HG02885 (cell line): ENCODE data around the gene CLCN3.
"Not testable (repeated sequence)": the region's sequence is repeated elsewhere in the genome, so short reads cannot be mapped to it uniquely, and the experiment has no call there.

ENCODE experiments used
- ATAC-seq: cut with Tn5 transposase; IDR thresholded peaks from one replicate; pipeline ENCODE4 v1.9.1; 2021; ENCODE audit warnings: mild to moderate bottlenecking; ENCODE audit not compliant: unreplicated experiment, poor library complexity

Gene CLCN3

GRCh38 chr4:169616846-169617245, 3.5 kb upstream of the CLCN3 start:
- no peak for ATAC-seq

GRCh38 chr4:169617306-169617705, 3.1 kb upstream of the CLCN3 start:
- no peak for ATAC-seq

- ATAC-seq: no peak
Observed at GRCh38 chr4:169618286-169618685, 2.1 kb upstream of the CLCN3 start.

GRCh38 chr4:169618986-169619385, 1.4 kb upstream of the CLCN3 start:
- no peak for ATAC-seq

GRCh38 chr4:169619518-169619957, 840 bp upstream of the CLCN3 start:
- peak; percentile 44 for ATAC-seq

- no peak for ATAC-seq
Observed at GRCh38 chr4:169620880-169621248, 486 bp downstream of the CLCN3 start.

GRCh38 chr4:169621731-169622492, 1.5 kb downstream of the CLCN3 start:
- no peak for ATAC-seq

- ATAC-seq: no peak
Observed at GRCh38 chr4:169622566-169622965, 2.2 kb downstream of the CLCN3 start.

- ATAC-seq: not testable (repeated sequence)
Observed at GRCh38 chr4:169624012-169624411, 3.6 kb downstream of the CLCN3 start.

- ATAC-seq: no peak
Observed at GRCh38 chr4:169625886-169626285, 5.5 kb downstream of the CLCN3 start.

GRCh38 chr4:169626331-169627282, 6.2 kb downstream of the CLCN3 start:
- ATAC-seq: no peak

GRCh38 chr4:169627307-169627706, 6.9 kb downstream of the CLCN3 start:
- no peak for ATAC-seq

GRCh38 chr4:169628579-169628978, 8.2 kb downstream of the CLCN3 start:
- ATAC-seq: no peak

- ATAC-seq: no peak
Observed at GRCh38 chr4:169630069-169630468, 9.7 kb downstream of the CLCN3 start.

- ATAC-seq: no peak
Observed at GRCh38 chr4:169632896-169633295, 12.5 kb downstream of the CLCN3 start.

- ATAC-seq: no peak
Observed at GRCh38 chr4:169634975-169635374, 14.6 kb downstream of the CLCN3 start.

GRCh38 chr4:169640261-169640870, 20.0 kb downstream of the CLCN3 start:
- no peak for ATAC-seq

- ATAC-seq: no peak
Observed at GRCh38 chr4:169644802-169645201, 24.4 kb downstream of the CLCN3 start.

- ATAC-seq: no peak
Observed at GRCh38 chr4:169645627-169646026, 25.2 kb downstream of the CLCN3 start.

GRCh38 chr4:169649545-169650226, 29.3 kb downstream of the CLCN3 start:
- no peak for ATAC-seq
